ENCODE data around the gene NAA25.

GRCh38 chr12:111995782-111996480 lies 112.7 kb downstream of the NAA25 start:
- TF ChIP-seq CTCF (IDR thresholded peaks at IDR 0.05; ENCODE audit: poor library complexity) (no peak), EZH2 (IDR thresholded peaks at IDR 0.05; ENCODE audit: borderline replicate concordance) (no peak)
